NT2/D1 (cell line): ENCODE data around the gene JAKMIP3.

Experiments
- SUZ12 ChIP-seq: IDR thresholded peaks from 2 replicates; pipeline ENCODE4 v1.6.1; 2011; ENCODE audit not compliant: insufficient read length, insufficient read depth; ENCODE audit errors: extremely low read depth
- YY1 ChIP-seq: IDR thresholded peaks from 2 replicates; pipeline ENCODE4 v1.6.1; 2011; ENCODE audit not compliant: insufficient read length, insufficient read depth
- ZNF274 ChIP-seq: IDR thresholded peaks from 2 replicates; pipeline ENCODE4 v1.6.1; 2011; ENCODE audit warnings: mild to moderate bottlenecking, low read depth, low read length

- TF ChIP-seq YY1 (no peak), ZNF274 (no peak), SUZ12 (no peak)
These were observed 49.2 kb upstream of the JAKMIP3 start for GRCh38 chr10:132016514-132016913.
